ENCODE results near the gene RBM20.

- TF ChIP-seq CTCF (conservative IDR thresholded peaks at IDR 0.05): no peak
- TF ChIP-seq EZH2 (IDR thresholded peaks at IDR 0.05; ENCODE audit: low read depth): no peak
Observed at GRCh38 chr10:110793128-110793812, 149.1 kb downstream of the RBM20 start.

All from PC-9 (cell line).